Measurements from ENCODE around the gene TMEM161A. TPM values are rescaled to one million over a fixed set of nuclear protein-coding genes. Genes with fewer than 3 reads are reported as not detected.
A peak's percentile ranks its signal among the peaks of the same experiment; 100 is the strongest.

TMEM161A gene
- total and polyA plus RNA-seq, 9 of the 15 experiments (the other 6 are each of a cell fraction or from before 2014, with no cell fraction given) = 0.63 to 92.3 (median 38.9) TPM

DNA sequence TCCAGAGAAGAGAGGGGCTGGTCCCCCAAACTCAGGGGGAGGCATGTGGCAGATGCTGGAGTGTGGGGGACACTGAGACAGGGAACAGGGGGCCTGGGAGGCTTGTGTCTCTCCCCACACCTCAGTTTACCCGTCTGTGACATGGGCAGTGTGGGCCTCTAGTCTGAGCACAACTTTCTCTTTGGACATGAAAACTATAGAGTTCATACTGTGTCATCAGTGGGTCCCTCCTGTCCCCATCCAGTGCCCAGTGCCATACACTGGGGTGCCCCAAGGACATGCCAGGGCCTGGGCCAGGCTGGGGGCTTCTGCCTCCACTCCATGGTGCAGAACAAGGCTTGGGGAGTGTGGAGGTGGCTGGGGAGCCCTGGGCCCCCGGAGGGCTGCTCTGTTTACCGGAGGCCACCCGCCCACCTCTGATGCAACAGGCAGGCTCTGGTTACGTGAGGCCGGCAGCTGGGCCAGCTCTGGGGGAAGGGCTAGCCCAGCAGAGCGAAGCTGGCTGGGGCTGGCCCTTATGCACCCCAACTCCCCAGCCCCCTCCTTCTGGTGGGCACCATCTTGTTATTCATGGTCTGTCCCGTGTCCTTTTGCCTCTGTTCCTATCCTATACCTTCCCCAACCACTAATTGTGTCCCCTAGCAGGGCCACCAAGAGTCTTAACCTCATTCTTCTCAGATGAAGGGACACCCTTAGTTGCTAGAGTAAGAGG lies 33.7 kb upstream of the TMEM161A start (continued):
- TF ChIP-seq PTRF (tag; IDR thresholded peaks at IDR 0.05) (no peak), BCOR (IDR thresholded peaks at IDR 0.05) (peak; percentile 97), ZNF140 (CRISPR knock-in tag; IDR thresholded peaks at IDR 0.05) (no peak), NUFIP1 (IDR thresholded peaks at IDR 0.05; ENCODE audit: partially characterized antibody) (no peak), MYC (IDR thresholded peaks at IDR 0.05; ENCODE audit: low read depth, low read length) (peak; percentile 58; the same call in 1 of the 2 replicates), MYC (CRISPR knock-in tag; IDR thresholded peaks at IDR 0.05; ENCODE audit: borderline replicate concordance, low read depth) (no peak), ZBTB7A (IDR thresholded peaks at IDR 0.05; ENCODE audit: borderline replicate concordance, control insufficient read depth, low read depth, low read length) (no peak; the same call in 1 of the 2 replicates)
- TF ChIP-seq, protein P1, sequence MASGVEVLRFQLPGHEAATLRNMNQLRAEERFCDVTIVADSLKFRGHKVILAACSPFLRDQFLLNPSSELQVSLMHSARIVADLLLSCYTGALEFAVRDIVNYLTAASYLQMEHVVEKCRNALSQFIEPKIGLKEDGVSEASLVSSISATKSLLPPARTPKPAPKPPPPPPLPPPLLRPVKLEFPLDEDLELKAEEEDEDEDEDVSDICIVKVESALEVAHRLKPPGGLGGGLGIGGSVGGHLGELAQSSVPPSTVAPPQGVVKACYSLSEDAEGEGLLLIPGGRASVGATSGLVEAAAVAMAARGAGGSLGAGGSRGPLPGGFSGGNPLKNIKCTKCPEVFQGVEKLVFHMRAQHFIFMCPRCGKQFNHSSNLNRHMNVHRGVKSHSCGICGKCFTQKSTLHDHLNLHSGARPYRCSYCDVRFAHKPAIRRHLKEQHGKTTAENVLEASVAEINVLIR (CRISPR knock-in tag; IDR thresholded peaks at IDR 0.05) = no peak
- TF ChIP-seq, protein P2, sequence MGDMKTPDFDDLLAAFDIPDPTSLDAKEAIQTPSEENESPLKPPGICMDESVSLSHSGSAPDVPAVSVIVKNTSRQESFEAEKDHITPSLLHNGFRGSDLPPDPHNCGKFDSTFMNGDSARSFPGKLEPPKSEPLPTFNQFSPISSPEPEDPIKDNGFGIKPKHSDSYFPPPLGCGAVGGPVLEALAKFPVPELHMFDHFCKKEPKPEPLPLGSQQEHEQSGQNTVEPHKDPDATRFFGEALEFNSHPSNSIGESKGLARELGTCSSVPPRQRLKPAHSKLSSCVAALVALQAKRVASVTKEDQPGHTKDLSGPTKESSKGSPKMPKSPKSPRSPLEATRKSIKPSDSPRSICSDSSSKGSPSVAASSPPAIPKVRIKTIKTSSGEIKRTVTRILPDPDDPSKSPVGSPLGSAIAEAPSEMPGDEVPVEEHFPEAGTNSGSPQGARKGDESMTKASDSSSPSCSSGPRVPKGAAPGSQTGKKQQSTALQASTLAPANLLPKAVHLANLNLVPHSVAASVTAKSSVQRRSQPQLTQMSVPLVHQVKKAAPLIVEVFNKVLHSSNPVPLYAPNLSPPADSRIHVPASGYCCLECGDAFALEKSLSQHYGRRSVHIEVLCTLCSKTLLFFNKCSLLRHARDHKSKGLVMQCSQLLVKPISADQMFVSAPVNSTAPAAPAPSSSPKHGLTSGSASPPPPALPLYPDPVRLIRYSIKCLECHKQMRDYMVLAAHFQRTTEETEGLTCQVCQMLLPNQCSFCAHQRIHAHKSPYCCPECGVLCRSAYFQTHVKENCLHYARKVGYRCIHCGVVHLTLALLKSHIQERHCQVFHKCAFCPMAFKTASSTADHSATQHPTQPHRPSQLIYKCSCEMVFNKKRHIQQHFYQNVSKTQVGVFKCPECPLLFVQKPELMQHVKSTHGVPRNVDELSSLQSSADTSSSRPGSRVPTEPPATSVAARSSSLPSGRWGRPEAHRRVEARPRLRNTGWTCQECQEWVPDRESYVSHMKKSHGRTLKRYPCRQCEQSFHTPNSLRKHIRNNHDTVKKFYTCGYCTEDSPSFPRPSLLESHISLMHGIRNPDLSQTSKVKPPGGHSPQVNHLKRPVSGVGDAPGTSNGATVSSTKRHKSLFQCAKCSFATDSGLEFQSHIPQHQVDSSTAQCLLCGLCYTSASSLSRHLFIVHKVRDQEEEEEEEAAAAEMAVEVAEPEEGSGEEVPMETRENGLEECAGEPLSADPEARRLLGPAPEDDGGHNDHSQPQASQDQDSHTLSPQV (IDR thresholded peaks at IDR 0.05) = no peak
- TF ChIP-seq, protein P3, sequence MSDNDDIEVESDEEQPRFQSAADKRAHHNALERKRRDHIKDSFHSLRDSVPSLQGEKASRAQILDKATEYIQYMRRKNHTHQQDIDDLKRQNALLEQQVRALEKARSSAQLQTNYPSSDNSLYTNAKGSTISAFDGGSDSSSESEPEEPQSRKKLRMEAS (CRISPR knock-in tag; IDR thresholded peaks at IDR 0.05) = no peak
- TF ChIP-seq, protein P4, sequence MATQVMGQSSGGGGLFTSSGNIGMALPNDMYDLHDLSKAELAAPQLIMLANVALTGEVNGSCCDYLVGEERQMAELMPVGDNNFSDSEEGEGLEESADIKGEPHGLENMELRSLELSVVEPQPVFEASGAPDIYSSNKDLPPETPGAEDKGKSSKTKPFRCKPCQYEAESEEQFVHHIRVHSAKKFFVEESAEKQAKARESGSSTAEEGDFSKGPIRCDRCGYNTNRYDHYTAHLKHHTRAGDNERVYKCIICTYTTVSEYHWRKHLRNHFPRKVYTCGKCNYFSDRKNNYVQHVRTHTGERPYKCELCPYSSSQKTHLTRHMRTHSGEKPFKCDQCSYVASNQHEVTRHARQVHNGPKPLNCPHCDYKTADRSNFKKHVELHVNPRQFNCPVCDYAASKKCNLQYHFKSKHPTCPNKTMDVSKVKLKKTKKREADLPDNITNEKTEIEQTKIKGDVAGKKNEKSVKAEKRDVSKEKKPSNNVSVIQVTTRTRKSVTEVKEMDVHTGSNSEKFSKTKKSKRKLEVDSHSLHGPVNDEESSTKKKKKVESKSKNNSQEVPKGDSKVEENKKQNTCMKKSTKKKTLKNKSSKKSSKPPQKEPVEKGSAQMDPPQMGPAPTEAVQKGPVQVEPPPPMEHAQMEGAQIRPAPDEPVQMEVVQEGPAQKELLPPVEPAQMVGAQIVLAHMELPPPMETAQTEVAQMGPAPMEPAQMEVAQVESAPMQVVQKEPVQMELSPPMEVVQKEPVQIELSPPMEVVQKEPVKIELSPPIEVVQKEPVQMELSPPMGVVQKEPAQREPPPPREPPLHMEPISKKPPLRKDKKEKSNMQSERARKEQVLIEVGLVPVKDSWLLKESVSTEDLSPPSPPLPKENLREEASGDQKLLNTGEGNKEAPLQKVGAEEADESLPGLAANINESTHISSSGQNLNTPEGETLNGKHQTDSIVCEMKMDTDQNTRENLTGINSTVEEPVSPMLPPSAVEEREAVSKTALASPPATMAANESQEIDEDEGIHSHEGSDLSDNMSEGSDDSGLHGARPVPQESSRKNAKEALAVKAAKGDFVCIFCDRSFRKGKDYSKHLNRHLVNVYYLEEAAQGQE (IDR thresholded peaks at IDR 0.05; ENCODE audit: borderline replicate concordance) = peak; percentile 26; the same call in 1 of the 2 replicates
- TF ChIP-seq, protein P4 (CRISPR knock-in tag; IDR thresholded peaks at IDR 0.05; ENCODE audit: low read depth) = no peak
